Activated T-helper 17 cell treated with anti-CD3 and anti-CD28 coated beads, Interleukin-2, amount 50 U/mL, for 72 hours (primary cell): ENCODE data around the gene RBMS3. TPM values are rescaled to one million over a fixed set of nuclear protein-coding genes. Genes with fewer than 3 reads are reported as not detected.

ENCODE experiments used
- ATAC-seq: fragments of 150-1000 bp; cut with Tn5 transposase; replicated peaks from 2 replicates; pipeline ENCODE4 v1.10.0; 2021; ENCODE audit warnings: mild to moderate bottlenecking, moderate library complexity
- H3K27ac Mint-ChIP-seq: one replicate; pipeline ENCODE4 v1.8.0; 2022; ENCODE audit warnings: mixed read lengths
- H3K27me3 Mint-ChIP-seq: one replicate; pipeline ENCODE4 v1.8.0; 2022; ENCODE audit warnings: mixed read lengths
- H3K36me3 Mint-ChIP-seq: one replicate; pipeline ENCODE4 v1.8.0; 2022; ENCODE audit warnings: low read depth, mild to moderate bottlenecking, mixed read lengths
- H3K4me1 Mint-ChIP-seq: one replicate; pipeline ENCODE4 v1.8.0; 2022; ENCODE audit warnings: mixed read lengths
- H3K4me3 Mint-ChIP-seq: one replicate; pipeline ENCODE4 v1.8.0; 2022; ENCODE audit warnings: mild to moderate bottlenecking, mixed read lengths
- H3K9me3 Mint-ChIP-seq: one replicate; pipeline ENCODE4 v1.8.0; 2022; ENCODE audit warnings: mixed read lengths
- total RNA-seq, 2 donors: library from RNA; stranded (reverse); gene quantifications; one replicate each; pipeline ENCODE4 v1.2.3, GENCODE V29; 2022

RBMS3 gene
- total RNA-seq, 2 donors from 2014 or later = 0.37 to 5.8 TPM

- no peak for ATAC-seq
- Mint-ChIP-seq H3K4me3 (no peak overlapping the region), H3K27me3 (no peaks in the 10 kb centered on the region), H3K36me3 (no peaks in the 10 kb centered on the region), H3K27ac (no peak overlapping the region), H3K4me1 (no peaks in the 10 kb centered on the region), H3K9me3 (no peaks in the 10 kb centered on the region)
These were observed 437.8 kb downstream of the RBMS3 start for GRCh38 chr3:29718661-29719065.

GRCh38 chr3:29720665-29721064, 439.8 kb downstream of the RBMS3 start:
- Mint-ChIP-seq H3K4me1 (no peaks in the 10 kb centered on the region), H3K9me3 (no peaks in the 10 kb centered on the region), H3K27me3 (no peaks in the 10 kb centered on the region), H3K36me3 (no peaks in the 10 kb centered on the region), H3K4me3 (no peak overlapping the region), H3K27ac (no peak overlapping the region)
- ATAC-seq = no peak

DNA sequence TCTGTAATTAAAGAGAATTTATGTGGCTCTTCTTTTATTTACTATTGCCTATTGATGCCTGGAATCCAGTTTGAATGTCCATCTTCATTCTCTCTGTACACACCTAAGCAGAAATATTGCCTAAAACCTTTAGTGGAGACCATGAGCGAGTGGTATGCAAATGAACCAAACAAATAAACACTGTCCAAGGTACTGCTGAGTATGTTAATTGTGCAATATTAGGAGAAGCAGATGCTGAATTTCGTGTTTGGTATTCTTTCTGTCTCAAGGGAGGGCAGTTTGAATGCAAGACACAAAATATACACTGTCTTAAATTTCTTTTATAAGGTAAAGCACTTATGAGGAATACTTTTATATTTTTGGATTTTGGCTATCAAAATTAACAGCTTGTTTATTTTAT, 440.9 kb downstream of the RBMS3 start:
- Mint-ChIP-seq H3K4me3 (no peak overlapping the region), H3K9me3 (no peaks in the 10 kb centered on the region), H3K27ac (no peak overlapping the region), H3K27me3 (no peaks in the 10 kb centered on the region), H3K36me3 (no peaks in the 10 kb centered on the region), H3K4me1 (no peaks in the 10 kb centered on the region)
- no peak for ATAC-seq

DNA sequence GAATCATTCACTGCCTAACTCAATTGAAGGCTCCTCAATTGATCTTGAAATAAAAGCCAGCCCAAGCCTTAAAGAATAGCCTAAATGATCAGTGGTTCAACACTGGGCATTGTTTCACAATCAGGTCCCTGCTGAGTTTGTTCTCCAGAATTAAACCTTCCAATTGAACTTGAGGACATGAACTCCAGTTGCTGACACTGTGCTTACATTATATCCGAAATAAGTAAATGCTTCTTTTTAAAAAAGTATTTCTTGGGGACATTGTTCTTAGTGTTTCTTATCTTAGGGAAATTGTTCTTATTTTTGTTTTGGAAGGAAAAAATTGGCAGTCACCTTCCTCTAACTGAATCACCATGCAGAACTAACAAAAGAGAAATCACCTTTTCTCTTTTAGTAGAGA, 450.2 kb downstream of the RBMS3 start:
- Mint-ChIP-seq H3K9me3 (no peaks in the 10 kb centered on the region), H3K27ac (no peak overlapping the region), H3K4me1 (no peaks in the 10 kb centered on the region), H3K27me3 (no peaks in the 10 kb centered on the region), H3K4me3 (no peak overlapping the region), H3K36me3 (no peaks in the 10 kb centered on the region)
- ATAC-seq = no peak

DNA sequence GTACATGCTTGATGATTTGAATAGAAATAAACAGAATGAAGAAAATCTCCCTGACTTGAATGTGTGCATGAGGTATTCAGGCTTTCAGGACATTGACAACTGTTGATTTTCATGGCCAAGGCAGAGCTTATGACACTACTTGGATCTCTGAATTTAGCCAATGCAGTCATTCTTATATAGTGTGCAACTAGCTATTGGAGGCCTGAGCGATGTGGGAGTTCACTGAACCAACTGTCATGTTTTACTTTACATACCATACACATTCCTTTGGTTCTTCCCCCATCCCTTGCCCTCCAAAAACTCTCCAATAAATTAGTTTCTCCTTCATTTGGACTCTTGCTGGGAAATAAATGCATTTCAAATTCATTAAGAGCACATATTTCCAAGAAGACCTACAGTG, 460.4 kb downstream of the RBMS3 start:
- ATAC-seq = no peak
- Mint-ChIP-seq H3K36me3 (no peaks in the 10 kb centered on the region), H3K9me3 (no peaks in the 10 kb centered on the region), H3K4me1 (no peaks in the 10 kb centered on the region), H3K27me3 (no peaks in the 10 kb centered on the region), H3K4me3 (no peak overlapping the region), H3K27ac (no peak overlapping the region)

DNA sequence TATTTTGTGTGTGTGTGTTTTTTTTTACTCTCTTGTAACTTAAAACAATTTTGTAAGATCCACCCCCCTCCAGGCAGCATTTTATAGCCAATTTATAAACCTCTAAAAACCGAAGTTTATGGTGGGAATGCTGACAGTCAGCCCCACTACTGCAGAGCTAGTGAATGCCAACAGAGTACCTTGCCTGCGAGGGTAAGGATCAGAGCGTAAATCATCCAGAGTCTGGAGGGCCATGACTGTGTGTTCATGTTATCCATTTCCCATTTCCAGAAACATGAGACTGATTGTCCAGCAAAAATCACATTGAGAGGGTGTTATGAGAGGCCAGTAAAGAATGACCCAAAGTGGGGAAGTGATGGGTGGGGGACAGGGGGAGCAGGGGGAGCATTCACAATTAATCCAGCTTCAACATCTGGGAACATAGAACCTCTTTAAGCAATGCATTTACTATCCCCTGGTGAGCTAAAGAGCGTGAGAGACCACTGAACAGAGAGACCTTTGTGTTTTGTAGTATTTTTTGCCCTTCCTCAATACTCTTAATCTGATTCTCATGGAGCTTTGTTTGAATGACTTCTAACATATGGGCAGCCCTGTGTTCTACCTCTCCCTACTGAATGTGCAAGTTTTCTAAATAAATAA, 464.5 kb downstream of the RBMS3 start:
- Mint-ChIP-seq H3K4me3 (no peak overlapping the region), H3K36me3 (no peaks in the 10 kb centered on the region), H3K27ac (no peak overlapping the region), H3K9me3 (no peaks in the 10 kb centered on the region), H3K4me1 (no peaks in the 10 kb centered on the region), H3K27me3 (peaks cover 6% of the 10 kb centered on the region)
- no peak for ATAC-seq

GRCh38 chr3:29746163-29746760, 465.4 kb downstream of the RBMS3 start:
- Mint-ChIP-seq H3K4me1 (no peaks in the 10 kb centered on the region), H3K27me3 (peaks cover 6% of the 10 kb centered on the region), H3K9me3 (no peaks in the 10 kb centered on the region), H3K27ac (no peak overlapping the region), H3K4me3 (no peak overlapping the region), H3K36me3 (no peaks in the 10 kb centered on the region)
- ATAC-seq = peak; percentile 24

DNA sequence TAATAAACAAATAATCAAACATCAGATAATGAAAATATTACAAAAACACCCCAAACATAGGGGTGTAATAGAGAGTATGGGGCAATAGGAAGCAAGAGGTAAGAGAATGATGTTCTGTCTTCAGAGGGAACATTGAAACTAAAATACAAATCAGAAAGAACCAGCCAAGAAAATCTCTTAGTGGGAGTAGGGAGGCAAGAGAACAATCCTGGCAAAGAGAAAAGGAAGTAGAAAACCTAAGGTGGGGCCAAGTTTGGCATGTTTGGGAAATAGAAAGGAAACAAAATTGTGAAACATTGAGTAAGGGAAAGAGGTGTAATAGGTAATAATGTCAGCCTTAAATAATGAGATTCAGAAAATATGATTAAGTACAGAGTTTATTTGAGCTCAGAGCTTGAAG, 467.1 kb downstream of the RBMS3 start:
- ATAC-seq = no peak
- H3K27ac Mint-ChIP-seq = no peak overlapping the region

GRCh38 chr3:29751647-29752314, 470.9 kb downstream of the RBMS3 start:
- Mint-ChIP-seq H3K27ac (no peak overlapping the region), H3K9me3 (no peaks in the 10 kb centered on the region), H3K4me3 (no peak overlapping the region), H3K36me3 (no peaks in the 10 kb centered on the region), H3K27me3 (peaks cover 10% of the 10 kb centered on the region), H3K4me1 (no peaks in the 10 kb centered on the region)
- ATAC-seq = no peak

More for the DNA sequence above, 467.1 kb downstream of the RBMS3 start:
- no peaks in the 10 kb centered on the region for H3K4me1 Mint-ChIP-seq
- H3K9me3 Mint-ChIP-seq = no peaks in the 10 kb centered on the region
- peaks cover 10% of the 10 kb centered on the region for H3K27me3 Mint-ChIP-seq
- no peaks in the 10 kb centered on the region for H3K36me3 Mint-ChIP-seq
- H3K4me3 Mint-ChIP-seq = no peak overlapping the region

- Mint-ChIP-seq H3K9me3 (no peaks in the 10 kb centered on the region), H3K36me3 (no peaks in the 10 kb centered on the region), H3K27me3 (peaks cover 4% of the 10 kb centered on the region), H3K4me3 (no peak overlapping the region), H3K27ac (no peak overlapping the region), H3K4me1 (no peaks in the 10 kb centered on the region)
- ATAC-seq = no peak
These were observed 473.5 kb downstream of the RBMS3 start for GRCh38 chr3:29754346-29754745.

GRCh38 chr3:29755416-29755815, 474.5 kb downstream of the RBMS3 start:
- H3K27ac Mint-ChIP-seq = no peak overlapping the region
- H3K27me3 Mint-ChIP-seq = peaks cover 4% of the 10 kb centered on the region
- no peak for ATAC-seq

DNA sequence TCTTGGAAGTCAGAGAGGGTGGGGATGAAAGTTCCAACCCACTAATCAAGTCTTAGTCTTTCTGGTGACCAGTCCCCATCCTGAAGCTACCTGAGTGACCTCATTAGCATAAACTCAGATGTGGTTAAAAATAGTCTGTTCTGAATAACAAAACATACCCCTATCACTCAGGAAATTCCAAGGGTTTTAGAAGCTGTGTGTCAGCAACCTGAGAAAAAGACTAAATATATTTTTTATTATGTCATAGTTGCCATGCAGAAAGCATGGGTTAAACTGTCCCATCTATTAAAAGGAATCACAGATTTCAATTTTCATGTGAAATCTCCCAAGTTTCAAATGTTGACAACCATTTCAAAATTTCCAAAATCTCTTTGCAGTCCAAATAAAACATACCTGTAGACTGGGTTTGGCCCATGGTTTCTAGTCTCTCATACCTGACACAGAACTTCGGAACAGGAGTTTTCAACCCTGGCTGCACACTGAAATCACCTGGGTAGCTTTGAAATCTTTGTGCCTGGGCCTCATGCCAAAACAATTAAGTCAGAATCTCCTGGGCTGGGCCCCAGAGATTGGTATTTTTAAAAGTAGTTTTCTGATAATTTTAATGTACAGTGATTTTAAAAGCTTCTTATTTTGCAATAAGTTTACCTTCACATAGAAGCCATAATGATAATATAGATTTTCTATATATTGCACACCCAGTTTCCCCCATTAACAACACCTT, 476.3 kb downstream of the RBMS3 start:
- no peak overlapping the region for H3K27ac Mint-ChIP-seq
- H3K4me1 Mint-ChIP-seq = no peaks in the 10 kb centered on the region
- no peak overlapping the region for H3K4me3 Mint-ChIP-seq
- H3K27me3 Mint-ChIP-seq = no peaks in the 10 kb centered on the region
- H3K9me3 Mint-ChIP-seq = no peaks in the 10 kb centered on the region
- H3K36me3 Mint-ChIP-seq = no peaks in the 10 kb centered on the region
- no peak for ATAC-seq

More at GRCh38 chr3:29755416-29755815, 474.5 kb downstream of the RBMS3 start:
- H3K36me3 Mint-ChIP-seq = no peaks in the 10 kb centered on the region
- no peak overlapping the region for H3K4me3 Mint-ChIP-seq
- H3K4me1 Mint-ChIP-seq = no peaks in the 10 kb centered on the region
- no peaks in the 10 kb centered on the region for H3K9me3 Mint-ChIP-seq

DNA sequence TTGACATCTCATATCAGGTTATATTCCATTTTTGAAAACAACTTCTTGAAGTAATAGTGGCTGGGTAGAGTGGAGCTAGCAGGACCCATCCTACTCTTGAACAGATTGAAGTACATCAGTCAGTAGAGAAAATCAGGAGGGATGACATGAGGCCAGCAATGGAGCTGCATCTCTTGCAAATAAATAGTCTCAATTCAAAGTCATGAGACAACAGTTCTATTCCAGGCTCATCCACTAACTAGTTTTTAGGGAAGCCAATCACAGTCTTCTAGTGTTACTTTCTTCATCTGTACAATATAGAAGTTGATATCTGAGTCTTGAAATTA, 477.2 kb downstream of the RBMS3 start:
- no peaks in the 10 kb centered on the region for H3K36me3 Mint-ChIP-seq
- ATAC-seq = no peak
- H3K27ac Mint-ChIP-seq = no peak overlapping the region
- H3K4me3 Mint-ChIP-seq = no peak overlapping the region
- H3K4me1 Mint-ChIP-seq = no peaks in the 10 kb centered on the region
- H3K9me3 Mint-ChIP-seq = no peaks in the 10 kb centered on the region
- no peaks in the 10 kb centered on the region for H3K27me3 Mint-ChIP-seq

DNA sequence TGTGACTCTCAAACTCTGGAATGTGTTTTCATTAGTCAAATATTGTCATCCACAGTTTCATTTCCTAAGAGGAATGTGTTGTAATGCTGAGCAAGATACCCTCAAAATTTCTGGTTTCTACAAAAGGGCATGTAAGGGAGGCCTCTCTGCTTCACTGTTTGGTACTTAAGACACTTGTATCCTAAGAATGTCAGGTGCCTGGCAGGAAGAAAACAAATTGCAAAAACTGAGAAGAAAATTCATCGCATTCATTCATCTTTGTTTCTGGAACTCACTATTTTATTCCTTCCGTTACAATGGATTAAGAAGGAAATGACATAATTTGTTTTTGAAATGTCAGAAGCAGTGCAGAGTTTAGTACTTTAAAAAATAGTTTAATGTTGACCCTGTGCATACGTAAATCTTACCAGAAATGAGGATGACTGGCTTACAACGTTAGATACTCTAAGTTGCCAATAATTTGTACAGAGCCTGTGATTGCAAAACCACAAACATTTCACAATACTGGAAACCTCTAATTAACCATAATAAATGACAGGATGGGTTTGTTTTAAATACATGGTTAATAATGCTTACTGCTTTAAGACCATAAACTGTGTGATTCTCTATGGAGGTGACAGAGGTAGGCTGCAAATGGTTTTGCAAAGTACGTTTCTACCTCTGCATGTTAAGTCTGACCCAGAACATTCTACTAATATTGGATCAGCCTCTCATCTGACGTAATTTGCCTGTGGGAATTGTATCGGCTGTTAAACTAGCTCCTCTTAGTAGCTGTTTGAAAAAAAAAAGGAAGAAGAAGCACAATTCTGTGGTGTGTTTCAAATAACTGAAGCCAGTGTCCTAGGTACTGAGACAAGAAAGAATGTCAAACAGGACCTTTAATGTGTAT, 477.8 kb downstream of the RBMS3 start:
- no peaks in the 10 kb centered on the region for H3K9me3 Mint-ChIP-seq
- no peak for ATAC-seq
- H3K36me3 Mint-ChIP-seq = no peaks in the 10 kb centered on the region

More for the DNA sequence above, 477.8 kb downstream of the RBMS3 start:
- Mint-ChIP-seq H3K4me3 (no peak overlapping the region), H3K27me3 (no peaks in the 10 kb centered on the region), H3K4me1 (no peaks in the 10 kb centered on the region), H3K27ac (no peak overlapping the region)
